HL-60/S4 (cell line): ENCODE results near the gene ATL2.

Source experiments
- in situ Hi-C: fragments of 300-500 bp; cut with MboI; formaldehyde crosslinking; loops from 2 replicates; pipeline ENCODE4 v1.14.3; 2022; ENCODE audit warnings: low sequenced_read_pairs

ATL2 gene

GRCh38 chr2:38336621-38337020, 40.5 kb downstream of the ATL2 start:
- in situ Hi-C loops, result no loop called here

- in situ Hi-C loops, result no loop called here
Observed at GRCh38 chr2:38330754-38331153, 46.3 kb downstream of the ATL2 start.

- in situ Hi-C loops, result no loop called here
Observed at GRCh38 chr2:38327580-38327979, 49.5 kb downstream of the ATL2 start.

- in situ Hi-C loops, result loop anchor here (25.0 kb wide), 1 partner anchor 414 kb away; no protein-coding TSS in a partner anchor
Observed at GRCh38 chr2:38323623-38324022, 53.5 kb downstream of the ATL2 start.

- in situ Hi-C loops, result loop anchor here (25.0 kb wide), 1 partner anchor 415 kb away; no protein-coding TSS in a partner anchor
Observed at GRCh38 chr2:38322224-38322914, 54.7 kb downstream of the ATL2 start.

GRCh38 chr2:38319240-38319639, 57.8 kb downstream of the ATL2 start:
- in situ Hi-C loops, result loop anchor here (5.0 to 25.0 kb wide), 2 partner anchors 188 to 418 kb away; no protein-coding TSS in a partner anchor

GRCh38 chr2:38317725-38318124, 59.3 kb downstream of the ATL2 start:
- in situ Hi-C loops, result loop anchor here (5.0 to 25.0 kb wide), 2 partner anchors 190 to 420 kb away; no protein-coding TSS in a partner anchor

- in situ Hi-C loops, result loop anchor here (5.0 to 25.0 kb wide), 2 partner anchors 191 to 421 kb away; no protein-coding TSS in a partner anchor
Observed at GRCh38 chr2:38315707-38316333, 61.3 kb downstream of the ATL2 start.

- in situ Hi-C loops, result loop anchor here (25.0 kb wide), 1 partner anchor 428 kb away; no protein-coding TSS in a partner anchor
Observed at GRCh38 chr2:38308821-38309220, 68.3 kb downstream of the ATL2 start.

GRCh38 chr2:38301969-38302702, 74.9 kb downstream of the ATL2 start:
- in situ Hi-C loops, result loop anchor here (25.0 kb wide), 1 partner anchor 435 kb away; no protein-coding TSS in a partner anchor

- in situ Hi-C loops, result loop anchor here (25.0 kb wide), 1 partner anchor 436 kb away; no protein-coding TSS in a partner anchor
Observed at GRCh38 chr2:38301340-38301968, 75.6 kb downstream of the ATL2 start.

- in situ Hi-C loops, result no loop called here
Observed at GRCh38 chr2:38298539-38298938, 78.5 kb downstream of the ATL2 start.

GRCh38 chr2:38296197-38296780, 80.8 kb downstream of the ATL2 start:
- in situ Hi-C loops, result no loop called here

GRCh38 chr2:38294597-38294996, 82.5 kb downstream of the ATL2 start:
- in situ Hi-C loops, result no loop called here

GRCh38 chr2:38293152-38293865, 83.8 kb downstream of the ATL2 start:
- in situ Hi-C loops, result no loop called here

- in situ Hi-C loops, result no loop called here
Observed at GRCh38 chr2:38290332-38290731, 86.7 kb downstream of the ATL2 start.

- in situ Hi-C loops, result loop anchor here (5.0 kb wide), 1 partner anchor 303 kb away; no protein-coding TSS in a partner anchor
Observed at GRCh38 chr2:38284971-38285370, 92.1 kb downstream of the ATL2 start.

- in situ Hi-C loops, result loop anchor here (5.0 kb wide), 1 partner anchor 299 kb away; no protein-coding TSS in a partner anchor
Observed at GRCh38 chr2:38281095-38281742, 95.9 kb downstream of the ATL2 start.

- in situ Hi-C loops, result loop anchor here (10.0 kb wide), 1 partner anchor 164 kb away; no protein-coding TSS in a partner anchor
Observed at GRCh38 chr2:38279201-38279600, 97.9 kb downstream of the ATL2 start.
